Stimulated activated CD8-positive, alpha-beta memory T cell treated with anti-CD3 and anti-CD28 coated beads, Interleukin-7, amount 100 ng/mL, for 48 hours (primary cell): ENCODE data around the gene NSD1.

Experiments
- DNase-seq, 2 donors: peaks; one replicate each; pipeline ENCODE4 v3.0.0-alpha.2; 2020; ENCODE audit warnings: low read depth in 1 of 2; ENCODE audit errors: extremely low read depth in 1 of 2

Gene NSD1

DNA sequence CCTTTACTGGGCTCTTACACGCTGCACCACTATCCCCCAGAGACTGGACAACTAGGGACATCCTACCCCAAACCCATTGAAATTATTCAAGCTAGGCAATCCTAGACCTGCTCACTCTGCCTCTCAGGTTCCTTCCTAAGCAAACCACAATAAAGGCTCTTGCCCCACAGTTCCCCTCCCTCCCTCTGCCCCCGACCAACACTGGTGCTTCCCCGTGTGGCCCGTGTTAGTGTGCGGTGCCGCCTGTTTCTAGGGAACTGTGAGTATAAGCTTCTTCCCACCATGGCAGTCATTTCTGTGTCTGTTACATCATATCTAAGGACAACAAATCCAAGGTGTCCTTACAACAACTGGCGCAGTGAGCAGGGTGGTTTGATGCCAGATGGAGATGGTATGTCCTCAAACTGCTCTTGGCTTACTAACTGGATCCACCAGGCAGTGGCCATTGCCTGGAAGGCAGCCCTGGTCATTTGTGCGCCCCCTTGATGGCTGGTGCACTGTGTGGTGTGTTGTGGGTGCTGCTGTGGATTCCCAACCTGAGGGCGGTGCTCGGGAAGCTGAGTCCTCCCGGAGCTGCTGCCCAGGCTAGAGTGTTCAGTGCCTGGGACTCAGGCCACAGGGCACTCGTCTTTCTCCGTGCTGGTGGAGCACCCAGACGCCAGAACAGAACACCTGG, 186.5 kb downstream of the NSD1 start:
- no peak for DNase-seq

- DNase-seq: no peak
Measured at GRCh38 chr5:177320879-177321278, 187.3 kb downstream of the NSD1 start.

GRCh38 chr5:177325868-177326381, 192.4 kb downstream of the NSD1 start:
- DNase-seq: no peak

- no peak for DNase-seq
Measured at GRCh38 chr5:177327539-177328522, 194.3 kb downstream of the NSD1 start.

- DNase-seq: no peak
Measured at GRCh38 chr5:177328545-177329231, 195.1 kb downstream of the NSD1 start.

DNA sequence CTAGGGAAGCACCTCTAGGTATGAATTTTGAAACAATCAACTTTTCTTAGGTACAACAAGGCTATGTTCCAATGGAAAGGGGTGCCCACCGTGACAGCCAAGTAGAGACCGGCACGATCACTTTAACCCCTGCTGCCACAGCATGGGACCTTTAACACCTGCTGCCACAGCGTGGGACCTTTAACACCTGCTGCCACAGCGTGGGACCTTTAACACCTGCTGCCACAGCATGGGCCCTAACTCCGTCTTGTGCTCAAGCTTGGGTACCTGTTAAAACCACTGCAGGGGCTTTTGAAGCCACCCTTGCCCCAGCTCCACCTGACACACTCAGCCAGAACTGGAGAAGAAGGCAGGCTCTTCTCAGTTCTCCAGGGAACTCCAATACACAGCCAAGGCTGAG, 196.3 kb downstream of the NSD1 start:
- DNase-seq: no peak

DNA sequence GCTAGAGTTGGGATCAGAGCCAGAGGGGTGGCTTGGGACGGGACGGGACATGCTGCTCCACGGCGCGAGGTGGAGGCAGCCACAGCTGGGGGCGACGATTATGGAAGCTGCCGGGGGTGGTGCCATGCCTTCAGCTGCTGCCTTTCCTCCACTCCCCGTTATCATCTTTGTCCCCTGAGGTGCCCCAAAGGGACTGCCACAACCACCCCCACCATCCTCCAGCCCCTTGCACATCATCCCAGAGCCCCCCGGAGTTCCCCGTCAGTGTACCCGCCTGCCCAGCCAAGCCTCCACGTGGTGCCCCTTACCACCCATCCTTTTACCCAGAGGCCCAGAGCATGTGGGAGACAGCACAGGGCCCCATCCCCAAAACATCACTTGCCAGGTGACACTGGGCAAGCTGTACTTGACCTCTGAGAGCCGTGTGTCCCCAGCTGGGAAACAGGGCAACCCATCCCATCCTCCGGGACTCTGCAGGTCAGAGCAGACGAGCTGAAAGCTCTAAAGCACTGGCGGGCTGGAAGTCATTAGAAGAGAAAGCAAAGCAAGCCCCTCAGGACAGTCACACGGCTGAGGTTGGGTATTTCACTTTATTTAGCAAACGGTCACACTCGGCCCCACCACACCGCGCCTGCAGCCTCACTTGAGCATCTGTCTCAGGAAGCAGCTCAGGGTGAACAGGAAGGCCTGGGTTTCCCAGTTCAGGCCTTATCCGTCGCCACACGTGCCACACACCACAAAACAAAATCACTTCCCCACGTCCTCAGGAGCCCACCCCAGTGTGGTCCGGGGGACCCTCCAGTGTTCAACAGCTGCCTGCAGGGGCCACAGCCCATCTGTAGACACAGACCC, 197.6 kb downstream of the NSD1 start:
- DNase-seq: no peak

DNA sequence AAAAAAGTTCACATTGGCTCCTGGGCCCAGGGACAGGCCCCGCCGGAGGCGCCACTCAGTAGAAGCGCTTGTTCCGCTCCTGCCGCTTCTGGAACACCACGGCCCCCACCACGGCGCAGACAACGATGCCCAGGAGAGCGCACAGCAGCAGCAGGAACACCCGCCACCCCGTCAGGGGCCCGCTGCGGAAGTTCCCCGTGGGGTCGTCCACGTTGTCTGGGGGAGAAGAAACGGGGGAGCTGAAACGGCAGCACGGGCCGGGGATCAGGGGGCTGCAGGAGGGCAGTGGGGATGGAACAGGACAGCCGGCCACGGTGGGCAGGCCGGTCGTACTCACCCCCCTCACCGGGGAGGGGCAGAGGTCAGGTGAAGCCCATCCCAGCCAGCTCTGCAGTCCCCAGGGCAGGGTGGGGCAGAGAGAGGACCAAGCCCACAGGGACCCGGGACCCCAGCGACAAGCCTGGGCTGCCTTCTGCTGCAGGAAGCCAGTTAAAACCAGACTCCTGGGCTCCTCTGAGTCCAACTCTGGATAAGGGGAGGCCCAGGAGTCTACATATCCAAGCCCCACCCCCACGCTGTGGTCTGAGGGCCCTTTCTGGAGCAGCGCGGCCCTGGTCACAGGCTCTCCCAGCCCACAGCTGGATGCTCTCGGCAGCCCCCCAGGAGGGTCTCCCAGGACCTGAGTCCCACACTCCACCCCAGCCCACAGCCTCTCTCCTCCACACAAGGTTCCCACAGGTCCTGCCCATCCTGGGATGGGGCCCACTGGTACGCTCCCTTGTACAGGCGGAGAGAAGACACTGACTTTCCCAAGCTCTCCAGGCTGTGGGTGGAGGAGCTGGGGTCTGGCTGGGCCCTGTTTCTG, 198.7 kb downstream of the NSD1 start:
- no peak for DNase-seq

DNA sequence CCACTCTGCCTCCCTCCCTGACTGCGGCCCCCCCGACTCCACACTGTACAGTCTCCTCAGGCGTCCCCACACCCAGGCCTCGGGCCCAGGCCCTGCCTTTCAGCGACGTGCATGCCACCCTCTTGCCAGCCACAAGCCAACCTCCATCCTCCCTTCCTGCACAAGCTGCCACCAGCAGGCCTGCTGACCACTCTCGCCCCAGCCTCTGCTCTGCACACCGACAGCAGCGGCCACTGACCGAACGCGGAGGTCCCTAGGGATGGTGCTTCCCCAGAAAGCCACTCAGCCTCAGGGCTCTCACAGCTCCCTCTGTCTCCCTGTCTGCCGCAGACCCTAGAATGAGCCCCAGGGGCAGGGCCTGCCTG, 199.3 kb downstream of the NSD1 start:
- no peak for DNase-seq

GRCh38 chr5:177333420-177334154, 200.0 kb downstream of the NSD1 start:
- no peak for DNase-seq

DNA sequence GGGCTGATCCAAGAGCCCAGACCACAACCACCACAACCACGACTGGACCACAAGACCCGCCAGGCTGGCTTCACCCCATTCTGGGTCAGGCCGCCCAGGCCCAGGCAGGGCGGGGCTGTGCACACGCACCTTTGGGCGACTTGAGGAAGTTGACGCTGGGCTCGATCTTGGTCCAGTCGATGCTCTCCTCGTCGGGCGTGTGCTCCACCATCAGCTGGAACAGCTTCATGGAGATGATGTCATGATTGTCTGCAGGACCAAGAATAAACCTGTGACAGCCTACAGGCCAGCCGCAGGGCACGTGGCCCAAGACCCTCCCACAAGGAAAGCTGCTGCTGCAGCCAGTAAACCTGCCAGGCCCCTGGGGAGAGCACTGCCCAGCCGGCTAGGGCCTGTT, 200.6 kb downstream of the NSD1 start:
- DNase-seq: no peak

- DNase-seq: no peak
Measured at GRCh38 chr5:177334781-177335700, 201.5 kb downstream of the NSD1 start.

- no peak for DNase-seq
Measured at GRCh38 chr5:177335701-177336065, 202.1 kb downstream of the NSD1 start.

DNA sequence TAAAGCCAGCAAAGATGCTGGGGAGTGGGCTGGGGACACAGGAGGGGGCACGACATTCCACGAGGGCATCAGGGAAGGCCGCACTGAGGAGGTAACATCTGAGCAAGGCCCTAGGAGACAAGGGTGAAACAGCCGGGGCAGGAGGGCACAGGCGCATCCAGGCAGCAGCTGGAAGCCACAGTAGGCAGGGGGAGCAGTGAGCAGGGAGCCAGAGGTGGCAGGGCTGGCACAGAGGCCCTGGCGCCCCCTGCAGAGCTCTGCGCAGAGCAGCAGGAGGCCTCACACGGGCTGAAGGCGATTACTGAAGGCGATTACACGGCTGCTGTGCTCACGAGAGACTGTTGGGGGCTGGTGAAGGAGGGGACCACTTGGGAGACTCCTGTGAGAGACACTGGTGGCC, 202.5 kb downstream of the NSD1 start:
- no peak for DNase-seq

DNA sequence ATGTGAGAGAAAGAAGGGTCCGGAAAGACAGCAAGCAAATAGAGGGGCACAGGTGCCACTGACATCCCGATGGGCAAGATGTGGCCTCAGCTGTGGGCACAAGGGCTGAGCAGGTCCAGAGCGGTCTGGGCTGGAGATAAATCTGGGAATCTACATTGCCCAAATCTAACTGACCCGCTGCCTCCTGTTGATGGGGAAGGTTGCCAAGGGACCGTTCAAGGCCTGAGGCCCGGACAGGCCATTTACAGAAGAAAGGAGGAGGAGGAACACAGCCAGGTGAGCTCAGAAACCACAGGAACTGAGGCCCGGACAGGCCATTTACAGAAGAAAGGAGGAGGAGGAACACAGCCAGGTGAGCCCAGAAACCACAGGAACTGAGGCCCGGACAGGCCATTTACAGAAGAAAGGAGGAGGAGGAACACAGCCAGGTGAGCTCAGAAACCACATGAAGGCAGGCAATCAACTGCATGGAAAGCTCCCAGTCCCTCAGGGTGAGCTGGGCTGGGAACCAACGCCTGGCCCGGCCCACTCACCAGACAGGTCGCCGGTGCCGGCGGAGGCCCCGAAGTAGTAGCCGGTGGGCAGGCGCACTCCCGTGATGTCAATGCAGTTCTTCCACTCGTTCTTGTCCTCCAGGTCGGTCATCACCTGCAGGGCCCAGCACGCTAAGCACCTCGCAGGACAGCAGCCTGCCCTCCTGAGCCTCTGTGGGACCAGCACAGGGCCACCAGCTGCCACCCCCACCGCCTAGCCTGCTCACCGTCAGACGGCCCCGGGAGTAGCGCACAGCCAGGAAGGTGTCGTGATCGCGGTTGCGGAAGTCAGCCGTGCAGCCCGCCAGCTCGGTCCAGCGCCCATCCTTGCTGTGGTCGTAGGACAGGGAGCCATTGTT, 203.3 kb downstream of the NSD1 start:
- no peak for DNase-seq

GRCh38 chr5:177338251-177339106, 204.9 kb downstream of the NSD1 start:
- no peak for DNase-seq
